A549 (cell line): Measurements from ENCODE around the gene AXL. TPM values are rescaled to one million over a fixed set of nuclear protein-coding genes. Genes with fewer than 3 reads are reported as not detected.

Experiments
- ATAC-seq, 2 experiments: fragments of 200-7000 bp in 1 of 2; fragments of >200 bp in 1 of 2; cut with Nextera tagmentation in 1 of 2; cut with Tn5 transposase in 1 of 2; 3 replicates each; pipeline versions ENCODE4 v1.8.0 to v1.9.1; 2018 to 2020; ENCODE audit warnings: mild to moderate bottlenecking in 1 of 2, moderate library complexity in 1 of 2
- CTCF ChIA-PET: fragments of 300-600 bp; sonication (Branson Sonifier 250); formaldehyde crosslinking; extraction: SDS; loops from one replicate; lab custom pipeline; 2021; ENCODE audit warnings: antibody characterized with exemption, inconsistent platforms; lab: Yijun Ruan, JAX
- POLR2A ChIA-PET: fragments of 350-600 bp; formaldehyde crosslinking; extraction: SDS; loops from one replicate; lab custom pipeline; 2021; ENCODE audit warnings: antibody characterized with exemption, inconsistent platforms; lab: Yijun Ruan, JAX
- DNase-seq, 2 experiments: peaks; one replicate each; pipeline versions ENCODE4 v3.0.0 to v3.0.0-alpha.2; 2011 to 2016; ENCODE audit warnings: low read depth in 1 of 2, low spot score in 1 of 2
- FAIRE-seq: peaks from 2 replicates; lab custom pipeline; 2011; peaks lifted over from hg19 to GRCh38; lab: Jason Lieb, UNC
- H3K27ac ChIP-seq, 2 experiments: fragments of >200 bp; sonication (Bioruptor Twin); formaldehyde crosslinking; 3 replicates each; pipeline ENCODE4 v1.5.1; 2016 to 2017
- H3K4me1 ChIP-seq: fragments of >200 bp; sonication (Bioruptor Twin); formaldehyde crosslinking; 3 replicates; pipeline ENCODE4 v1.6.1; 2016
- H3K4me2 ChIP-seq: fragments of >200 bp; sonication (Bioruptor Twin); formaldehyde crosslinking; 3 replicates; pipeline ENCODE4 v1.6.1; 2016
- H3K4me3 ChIP-seq: fragments of >200 bp; sonication (Bioruptor Twin); formaldehyde crosslinking; 3 replicates; pipeline ENCODE4 v1.5.1; 2016
- H3K9me3 ChIP-seq: fragments of >200 bp; sonication (Bioruptor Twin); formaldehyde crosslinking; 3 replicates; pipeline ENCODE4 v1.6.1; 2016
- BHLHE40 ChIP-seq: IDR thresholded peaks from 2 replicates; pipeline ENCODE4 v1.6.1; 2012; ENCODE audit warnings: low read depth, low read length, inconsistent platforms
- CBX8 ChIP-seq: fragments of 200-600 bp; sonication (generic); IDR thresholded peaks from 2 replicates; pipeline ENCODE4 v1.6.1; 2016
- CHD2 ChIP-seq: fragments of 150-350 bp; IDR thresholded peaks from 2 replicates; pipeline ENCODE4 v1.6.1; 2014; ENCODE audit warnings: low read length; ENCODE audit not compliant: partially characterized antibody
- CHD4 ChIP-seq: fragments of 200-600 bp; sonication (generic); IDR thresholded peaks from 2 replicates; pipeline ENCODE4 v1.6.1; 2016; ENCODE audit warnings: antibody characterized with exemption, mild to moderate bottlenecking, borderline replicate concordance
- EHF ChIP-seq: fragments of 250-450 bp; sonication (Bioruptor Pico); IDR thresholded peaks from 2 replicates; pipeline ENCODE4 v1.5.0; 2020; ENCODE audit warnings: mild to moderate bottlenecking
- ESRRA ChIP-seq: fragments of 150-350 bp; IDR thresholded peaks from 2 replicates; pipeline ENCODE4 v1.6.1; 2014; ENCODE audit warnings: mild to moderate bottlenecking, low read length, borderline replicate concordance
- FOSB ChIP-seq: fragments of 250-450 bp; sonication (Bioruptor Pico); IDR thresholded peaks from 2 replicates; pipeline ENCODE4 v1.5.0; 2020; ENCODE audit warnings: mild to moderate bottlenecking, moderate library complexity
- FOSL2 ChIP-seq, 2 experiments: fragments of 450-650 bp in 1 of 2; fragments of >200 bp in 1 of 2; sonication (Bioruptor Twin) in 1 of 2; formaldehyde crosslinking; IDR thresholded peaks; 2 replicates each; pipeline versions ENCODE4 v1.5.0 to v1.6.1; 2016 to 2020; ENCODE audit warnings: mild to moderate bottlenecking in 1 of 2, moderate library complexity in 1 of 2
- GATA3 ChIP-seq: IDR thresholded peaks from 2 replicates; pipeline ENCODE4 v1.6.1; 2012; ENCODE audit warnings: borderline replicate concordance
- JUN ChIP-seq, 2 experiments: fragments of >200 bp; sonication (Bioruptor Twin); formaldehyde crosslinking; IDR thresholded peaks; 2 replicates in 1 of 2; 3 replicates in 1 of 2; pipeline ENCODE4 v1.6.1; 2016 to 2017
- MAFK ChIP-seq: fragments of 450-650 bp; IDR thresholded peaks from 2 replicates; pipeline ENCODE4 v1.6.1; 2014; ENCODE audit not compliant: partially characterized antibody
- MYC ChIP-seq: IDR thresholded peaks from 2 replicates; pipeline ENCODE4 v1.6.1; 2012; ENCODE audit warnings: mild to moderate bottlenecking, inconsistent platforms, low read length, improper control_type of control experiment, borderline replicate concordance
- NFE2L2 ChIP-seq: fragments of 150-350 bp; conservative IDR thresholded peaks from 2 replicates; pipeline ENCODE4 v1.6.1; 2014; ENCODE audit warnings: low read length
- NPAS2 ChIP-seq: fragments of 250-450 bp; sonication (Bioruptor Pico); IDR thresholded peaks from 2 replicates; pipeline ENCODE4 v1.8.0; 2022; ENCODE audit warnings: mild to moderate bottlenecking, moderate library complexity, borderline replicate concordance
- RAD21 ChIP-seq, 2 experiments: fragments of >200 bp in 1 of 2; sonication (Bioruptor Twin) in 1 of 2; formaldehyde crosslinking in 1 of 2; IDR thresholded peaks in 1 of 2; conservative IDR thresholded peaks in 1 of 2; 2 replicates in 1 of 2; 3 replicates in 1 of 2; pipeline ENCODE4 v1.6.1; 2012 to 2018; ENCODE audit warnings: inconsistent platforms in 1 of 2
- RARB ChIP-seq: fragments of 250-450 bp; sonication (Bioruptor Pico); IDR thresholded peaks from 2 replicates; pipeline ENCODE4 v1.8.0; 2021; ENCODE audit warnings: mild to moderate bottlenecking, moderate library complexity
- RNF2 ChIP-seq: fragments of 200-600 bp; sonication (generic); IDR thresholded peaks from 2 replicates; pipeline ENCODE4 v1.6.1; 2016; ENCODE audit warnings: low read depth, mild to moderate bottlenecking, antibody characterized with exemption, moderate library complexity, borderline replicate concordance
- TFCP2L1 ChIP-seq: fragments of 250-450 bp; sonication (Bioruptor Pico); IDR thresholded peaks from 2 replicates; pipeline ENCODE4 v1.5.0; 2021; ENCODE audit warnings: mild to moderate bottlenecking
- ZFP36 ChIP-seq: fragments of 450-650 bp; IDR thresholded peaks from 2 replicates; pipeline ENCODE4 v1.6.1; 2014; ENCODE audit warnings: borderline replicate concordance; ENCODE audit not compliant: partially characterized antibody
- ZSCAN20 ChIP-seq: fragments of 250-450 bp; sonication (Bioruptor Pico); IDR thresholded peaks from 2 replicates; pipeline ENCODE4 v1.8.0; 2022; ENCODE audit warnings: mild to moderate bottlenecking, moderate library complexity
- WGBS: methylation state at CpG from one replicate; pipeline ENCODE4 v1.1.6; 2017; ENCODE audit errors: missing lambda C conversion rate; 5-methylcytosine and 5-hydroxymethylcytosine counted together
- polyA plus RNA-seq, 4 experiments: library from polyadenylated mRNA; depleted of rRNA in 3 of 4; stranded (reverse); fragments of >200 nt; fragmentation: RNase III in 1 of 4; extraction: RNeasy Plus Mini Kit Qiagen cat#74134 plus additional on column Dnase treatment in 1 of 4; gene quantifications; 2 replicates in 3 of 4; 3 replicates in 1 of 4; pipeline ENCODE4 v1.2.3, GENCODE V29; 2011 to 2017
- TF ChIP-seq, protein P1 (sequence below): fragments of >200 bp; sonication (Bioruptor Twin); formaldehyde crosslinking; IDR thresholded peaks from 3 replicates; pipeline ENCODE4 v1.5.1; 2016
- TF ChIP-seq, protein P2 (sequence below): IDR thresholded peaks from 2 replicates; pipeline ENCODE4 v1.6.1; 2012; ENCODE audit warnings: low read depth, borderline replicate concordance
- TF ChIP-seq, protein P3 (sequence below): fragments of 250-450 bp; sonication (Bioruptor Pico); IDR thresholded peaks from 2 replicates; pipeline ENCODE4 v1.5.0; 2021; ENCODE audit warnings: mild to moderate bottlenecking, moderate library complexity, borderline replicate concordance
- TF ChIP-seq, protein P4 (sequence below): fragments of >200 bp; sonication (Bioruptor Twin); formaldehyde crosslinking; IDR thresholded peaks from 3 replicates; pipeline ENCODE4 v1.6.1; 2016
- TF ChIP-seq, protein P5 (sequence below): IDR thresholded peaks from 2 replicates; pipeline ENCODE4 v1.6.1; 2012
- TF ChIP-seq, protein P6 (sequence below): fragments of >200 bp; sonication (Bioruptor Twin); formaldehyde crosslinking; IDR thresholded peaks from 2 replicates; pipeline ENCODE4 v1.6.1; 2016
- TF ChIP-seq, protein P7 (sequence below): fragments of 250-450 bp; sonication (Bioruptor Pico); IDR thresholded peaks from 2 replicates; pipeline ENCODE4 v1.5.0; 2020; ENCODE audit warnings: low read depth, mild to moderate bottlenecking, moderate library complexity

Gene AXL
- polyA plus RNA-seq, 2 of the 4 experiments (the other 2 are of a cell fraction), result 45.4 to 60.1 TPM

DNA sequence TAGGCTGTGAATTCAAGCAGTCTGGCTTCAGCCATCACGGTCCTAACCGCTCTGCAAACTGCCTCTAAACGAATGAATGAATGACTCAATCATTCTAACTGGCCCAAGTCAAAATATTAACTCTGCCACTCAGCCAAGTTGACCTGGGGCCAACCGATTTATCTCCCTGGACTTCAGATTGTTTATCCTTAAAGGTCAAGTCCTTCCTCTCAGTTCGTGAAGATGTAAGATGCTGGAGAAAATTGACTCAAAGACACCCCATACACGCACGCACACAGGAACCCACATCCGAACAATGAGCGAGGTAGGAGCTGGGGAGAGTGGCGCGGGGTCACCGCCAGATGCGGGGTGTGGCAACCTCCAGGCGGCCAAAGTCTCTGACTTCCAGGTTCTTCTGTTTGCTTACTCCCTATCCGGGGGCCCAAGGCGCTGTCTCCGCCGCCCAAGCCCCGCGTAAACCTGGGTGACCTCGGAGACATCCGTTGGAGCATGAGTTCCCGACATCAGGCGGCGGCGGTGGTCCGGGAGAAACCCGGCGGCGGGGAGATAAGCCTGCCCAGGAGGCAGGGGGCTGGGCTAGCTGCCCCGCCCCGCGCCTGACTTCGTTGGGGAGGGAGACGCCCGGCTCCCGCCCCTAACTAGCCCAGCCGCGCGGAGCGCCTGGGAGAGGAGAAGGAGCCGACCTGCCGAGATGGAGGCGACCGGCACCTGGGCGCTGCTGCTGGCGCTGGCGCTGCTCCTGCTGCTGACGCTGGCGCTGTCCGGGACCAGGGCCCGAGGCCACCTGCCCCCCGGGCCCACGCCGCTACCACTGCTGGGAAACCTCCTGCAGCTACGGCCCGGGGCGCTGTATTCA, 26.2 kb upstream of the AXL start, which contains the start of gene CYP2S1:
CYP2S1 (plus strand) TSS at position 646 of the 856 bp plus-strand sequence; CDS start at position 692, 46 bp downstream.
- peak; percentile 73 to 91 for ATAC-seq
- ChIA-PET CTCF (interaction anchor here (0.8 to 29.8 kb wide), 14 partner anchors 8 to 160 kb away, joined by 3 to 1023 read pairs (median 4); partner anchors contain the start of genes AXL and HNRNPUL1), POLR2A (interaction anchor here (0.8 to 2.7 kb wide), 6 partner anchors 8 to 70 kb away, joined by 3 to 12 read pairs (median 4); no protein-coding TSS in a partner anchor)
- under 1% methylated on average over 57 of the region's 58 CpGs for WGBS
- H3K27ac ChIP-seq, result peak within 1 kb of the TSS; percentile 66 to 87
- peak; percentile 100 for FAIRE-seq
- peak within 1 kb of the TSS; percentile 55 for H3K4me3 ChIP-seq
- no peaks in the 10 kb centered on the region for H3K9me3 ChIP-seq
- peak; percentile 77 to 93 for DNase-seq
- peak within 1 kb of the TSS; percentile 78 for H3K4me2 ChIP-seq
- peaks cover 37% of the 10 kb centered on the region for H3K4me1 ChIP-seq
- TF ChIP-seq, protein P1, sequence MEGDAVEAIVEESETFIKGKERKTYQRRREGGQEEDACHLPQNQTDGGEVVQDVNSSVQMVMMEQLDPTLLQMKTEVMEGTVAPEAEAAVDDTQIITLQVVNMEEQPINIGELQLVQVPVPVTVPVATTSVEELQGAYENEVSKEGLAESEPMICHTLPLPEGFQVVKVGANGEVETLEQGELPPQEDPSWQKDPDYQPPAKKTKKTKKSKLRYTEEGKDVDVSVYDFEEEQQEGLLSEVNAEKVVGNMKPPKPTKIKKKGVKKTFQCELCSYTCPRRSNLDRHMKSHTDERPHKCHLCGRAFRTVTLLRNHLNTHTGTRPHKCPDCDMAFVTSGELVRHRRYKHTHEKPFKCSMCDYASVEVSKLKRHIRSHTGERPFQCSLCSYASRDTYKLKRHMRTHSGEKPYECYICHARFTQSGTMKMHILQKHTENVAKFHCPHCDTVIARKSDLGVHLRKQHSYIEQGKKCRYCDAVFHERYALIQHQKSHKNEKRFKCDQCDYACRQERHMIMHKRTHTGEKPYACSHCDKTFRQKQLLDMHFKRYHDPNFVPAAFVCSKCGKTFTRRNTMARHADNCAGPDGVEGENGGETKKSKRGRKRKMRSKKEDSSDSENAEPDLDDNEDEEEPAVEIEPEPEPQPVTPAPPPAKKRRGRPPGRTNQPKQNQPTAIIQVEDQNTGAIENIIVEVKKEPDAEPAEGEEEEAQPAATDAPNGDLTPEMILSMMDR, result 0 out of 3 replicates have a peak, but pooled peaks have one; percentile 11
- no peak for TF ChIP-seq FOSL2 (IDR thresholded peaks at IDR 0.05)
- 0 out of 2 replicates have a peak, but pooled peaks have one; percentile 6 for TF ChIP-seq FOSL2 (CRISPR knock-in tag; IDR thresholded peaks at IDR 0.05)
- peak; percentile 53; the same call in 1 of the 2 replicates for TF ChIP-seq EHF (CRISPR knock-in tag)
- peak in 1 of 2 experiments; percentile 74; a peak in 2 of 5 replicates for TF ChIP-seq JUN (IDR thresholded peaks at IDR 0.05)
- TF ChIP-seq CHD2, result no peak
- TF ChIP-seq RARB, result no peak
- peak in 1 of 2 experiments; percentile 41; a peak in 3 of 5 replicates for TF ChIP-seq RAD21 (conservative IDR thresholded peaks at IDR 0.05 in 1 of 2, IDR thresholded peaks at IDR 0.05 in 1 of 2)
- TF ChIP-seq, protein P2, sequence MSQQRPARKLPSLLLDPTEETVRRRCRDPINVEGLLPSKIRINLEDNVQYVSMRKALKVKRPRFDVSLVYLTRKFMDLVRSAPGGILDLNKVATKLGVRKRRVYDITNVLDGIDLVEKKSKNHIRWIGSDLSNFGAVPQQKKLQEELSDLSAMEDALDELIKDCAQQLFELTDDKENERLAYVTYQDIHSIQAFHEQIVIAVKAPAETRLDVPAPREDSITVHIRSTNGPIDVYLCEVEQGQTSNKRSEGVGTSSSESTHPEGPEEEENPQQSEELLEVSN, result 0 out of 2 replicates have a peak, but pooled peaks have one; percentile 68
- no peak for TF ChIP-seq NPAS2 (CRISPR knock-in tag)
- peak; percentile 51; the same call in 1 of the 2 replicates for TF ChIP-seq GATA3
- TF ChIP-seq FOSB (CRISPR knock-in tag), result 0 out of 2 replicates have a peak, but pooled peaks have one; percentile 71
- TF ChIP-seq, protein P3, sequence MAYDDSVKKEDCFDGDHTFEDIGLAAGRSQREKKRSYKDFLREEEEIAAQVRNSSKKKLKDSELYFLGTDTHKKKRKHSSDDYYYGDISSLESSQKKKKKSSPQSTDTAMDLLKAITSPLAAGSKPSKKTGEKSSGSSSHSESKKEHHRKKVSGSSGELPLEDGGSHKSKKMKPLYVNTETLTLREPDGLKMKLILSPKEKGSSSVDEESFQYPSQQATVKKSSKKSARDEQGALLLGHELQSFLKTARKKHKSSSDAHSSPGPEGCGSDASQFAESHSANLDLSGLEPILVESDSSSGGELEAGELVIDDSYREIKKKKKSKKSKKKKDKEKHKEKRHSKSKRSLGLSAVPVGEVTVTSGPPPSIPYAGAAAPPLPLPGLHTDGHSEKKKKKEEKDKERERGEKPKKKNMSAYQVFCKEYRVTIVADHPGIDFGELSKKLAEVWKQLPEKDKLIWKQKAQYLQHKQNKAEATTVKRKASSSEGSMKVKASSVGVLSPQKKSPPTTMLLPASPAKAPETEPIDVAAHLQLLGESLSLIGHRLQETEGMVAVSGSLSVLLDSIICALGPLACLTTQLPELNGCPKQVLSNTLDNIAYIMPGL (CRISPR knock-in tag), result no peak
- TF ChIP-seq, protein P4, sequence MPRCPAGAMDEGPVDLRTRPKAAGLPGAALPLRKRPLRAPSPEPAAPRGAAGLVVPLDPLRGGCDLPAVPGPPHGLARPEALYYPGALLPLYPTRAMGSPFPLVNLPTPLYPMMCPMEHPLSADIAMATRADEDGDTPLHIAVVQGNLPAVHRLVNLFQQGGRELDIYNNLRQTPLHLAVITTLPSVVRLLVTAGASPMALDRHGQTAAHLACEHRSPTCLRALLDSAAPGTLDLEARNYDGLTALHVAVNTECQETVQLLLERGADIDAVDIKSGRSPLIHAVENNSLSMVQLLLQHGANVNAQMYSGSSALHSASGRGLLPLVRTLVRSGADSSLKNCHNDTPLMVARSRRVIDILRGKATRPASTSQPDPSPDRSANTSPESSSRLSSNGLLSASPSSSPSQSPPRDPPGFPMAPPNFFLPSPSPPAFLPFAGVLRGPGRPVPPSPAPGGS, result 0 out of 3 replicates have a peak, but pooled peaks have one; percentile 34
- no peak for TF ChIP-seq BHLHE40
- TF ChIP-seq CHD4, result no peak
- no peak for TF ChIP-seq NFE2L2
- TF ChIP-seq CBX8, result no peak
- no peak for TF ChIP-seq ZSCAN20 (CRISPR knock-in tag)
- no peak for TF ChIP-seq TFCP2L1 (CRISPR knock-in tag)
- no peak for TF ChIP-seq MAFK
- no peak for TF ChIP-seq RNF2
- TF ChIP-seq MYC, result no peak
- TF ChIP-seq, protein P5, sequence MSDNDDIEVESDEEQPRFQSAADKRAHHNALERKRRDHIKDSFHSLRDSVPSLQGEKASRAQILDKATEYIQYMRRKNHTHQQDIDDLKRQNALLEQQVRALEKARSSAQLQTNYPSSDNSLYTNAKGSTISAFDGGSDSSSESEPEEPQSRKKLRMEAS, result peak; percentile 66; the same call in 1 of the 2 replicates
- peak; percentile 44; the same call in 1 of the 2 replicates for TF ChIP-seq ESRRA
- TF ChIP-seq, protein P6, sequence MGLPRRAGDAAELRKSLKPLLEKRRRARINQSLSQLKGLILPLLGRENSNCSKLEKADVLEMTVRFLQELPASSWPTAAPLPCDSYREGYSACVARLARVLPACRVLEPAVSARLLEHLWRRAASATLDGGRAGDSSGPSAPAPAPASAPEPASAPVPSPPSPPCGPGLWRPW, result no peak
- peak; percentile 13 for TF ChIP-seq ZFP36
- TF ChIP-seq, protein P7, sequence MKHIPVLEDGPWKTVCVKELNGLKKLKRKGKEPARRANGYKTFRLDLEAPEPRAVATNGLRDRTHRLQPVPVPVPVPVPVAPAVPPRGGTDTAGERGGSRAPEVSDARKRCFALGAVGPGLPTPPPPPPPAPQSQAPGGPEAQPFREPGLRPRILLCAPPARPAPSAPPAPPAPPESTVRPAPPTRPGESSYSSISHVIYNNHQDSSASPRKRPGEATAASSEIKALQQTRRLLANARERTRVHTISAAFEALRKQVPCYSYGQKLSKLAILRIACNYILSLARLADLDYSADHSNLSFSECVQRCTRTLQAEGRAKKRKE (CRISPR knock-in tag), result no peak
